H1 (cell line): Measurements from ENCODE around the gene ULK3. TPM values are rescaled to one million over a fixed set of nuclear protein-coding genes. Genes with fewer than 3 reads are reported as not detected.

Experiments used
- CHD1 ChIP-seq: IDR thresholded peaks from 2 replicates; pipeline ENCODE4 v1.6.1; 2012; ENCODE audit warnings: low read depth, low read length, improper control_type of control experiment
- EGR1 ChIP-seq: IDR thresholded peaks from 2 replicates; pipeline ENCODE4 v1.6.1; 2011; ENCODE audit warnings: low read depth, low read length, borderline replicate concordance
- NRF1 ChIP-seq: IDR thresholded peaks from 2 replicates; pipeline ENCODE4 v1.6.1; 2011; ENCODE audit warnings: mild to moderate bottlenecking, low read depth, low read length, improper control_type of control experiment
- SP2 ChIP-seq: IDR thresholded peaks from 2 replicates; pipeline ENCODE4 v1.6.1; 2012; ENCODE audit warnings: mild to moderate bottlenecking, low read length, inconsistent platforms
- polyA plus RNA-seq, 7 experiments: library from polyadenylated mRNA; depleted of rRNA in 3 of 7; stranded (reverse) in 5 of 7; unstranded in 2 of 7; fragments of >200 nt in 5 of 7; fragments of 200-250 nt in 2 of 7; gene quantifications; 1 replicate in 5 of 7; 2 replicates in 1 of 7; 4 replicates in 1 of 7; pipeline versions ENCODE4 v1.2.1 to v1.2.3, GENCODE V29; 2011 to 2013; ENCODE audit warnings: missing spikeins in 2 of 7, mixed read lengths in 2 of 7
- total RNA-seq: library from RNA; stranded (reverse); fragmentation: NEBNext Ultra II Directional; extraction: Animal tissue kit (Norgen Biotek cat#: 25700); gene quantifications from 2 replicates; pipeline ENCODE4 v1.2.1, GENCODE V29; 2021

Gene ULK3
- total and polyA plus RNA-seq, 2 of the 8 experiments (the other 6 are each of a cell fraction or from before 2014, with no cell fraction given) = 27.1 to 34.4 TPM

- TF ChIP-seq SP2 (no peak), CHD1 (no peak), EGR1 (no peak), NRF1 (no peak)
Measured at GRCh38 chr15:74815961-74816360, 27.0 kb downstream of the ULK3 start (continued).
